Subcutaneous adipose tissue (tissue), 4 donors: ENCODE results near the gene REX1BD. TPM values are rescaled to one million over a fixed set of nuclear protein-coding genes. Genes with fewer than 3 reads are reported as not detected.

ENCODE experiments used
- CTCF ChIP-seq: fragments of 450-650 bp; IDR thresholded peaks from one replicate; pipeline ENCODE4 v1.5.1; 2016; ENCODE audit warnings: low read depth, mild to moderate bottlenecking, control low read depth, antibody characterized with exemption, moderate library complexity
- total RNA-seq, 4 donors: library from RNA; depleted of rRNA; stranded (reverse); fragments of >200 nt; gene quantifications; one replicate each; pipeline ENCODE4 v1.1.0, GENCODE V29; 2016

Gene REX1BD
- total RNA-seq, 4 donors from 2014 or later, result 49.1 to 128 (median 99.7) TPM

DNA sequence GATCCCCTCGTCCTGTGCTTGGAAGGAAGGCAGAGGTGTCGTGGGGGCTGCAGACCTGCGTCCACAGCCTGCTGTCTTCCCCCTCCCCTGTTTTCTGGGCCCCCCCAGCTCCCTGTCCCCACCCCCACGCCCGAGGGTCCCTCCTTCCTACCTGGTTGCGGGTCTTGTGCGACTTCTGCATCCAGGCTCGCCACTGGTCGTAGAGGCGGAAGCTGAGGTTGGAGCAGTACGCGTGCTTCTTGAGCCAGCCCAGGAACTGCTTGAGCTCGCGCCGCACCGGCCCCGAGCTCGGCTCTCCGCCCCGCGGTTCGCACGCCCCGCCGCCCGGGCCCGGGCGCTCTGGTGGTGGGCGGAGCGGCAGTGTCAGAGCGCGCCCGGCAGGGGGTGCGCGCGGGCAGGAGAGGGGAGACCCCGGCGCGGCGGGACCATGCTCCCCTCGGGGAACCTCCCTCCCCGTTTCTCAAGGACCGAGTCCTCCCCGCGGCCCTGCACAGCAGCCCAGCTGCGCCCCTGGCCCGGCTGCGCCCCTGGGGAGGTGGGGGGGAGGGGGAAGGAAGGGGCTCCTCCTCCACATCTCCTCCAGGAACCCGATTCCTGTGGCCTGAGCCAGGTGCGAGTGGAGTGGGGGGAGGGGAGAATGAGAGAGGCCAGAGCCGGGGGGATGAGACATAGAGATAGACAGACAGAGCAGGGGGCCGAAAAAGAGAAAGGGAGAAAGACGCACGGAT lies 5.7 kb downstream of the REX1BD start:
- no peak for TF ChIP-seq CTCF

- TF ChIP-seq CTCF, result no peak
Observed at GRCh38 chr19:18594824-18595373, 6.3 kb downstream of the REX1BD start.

- TF ChIP-seq CTCF, result no peak
Observed at GRCh38 chr19:18595475-18595874, 6.9 kb downstream of the REX1BD start.

DNA sequence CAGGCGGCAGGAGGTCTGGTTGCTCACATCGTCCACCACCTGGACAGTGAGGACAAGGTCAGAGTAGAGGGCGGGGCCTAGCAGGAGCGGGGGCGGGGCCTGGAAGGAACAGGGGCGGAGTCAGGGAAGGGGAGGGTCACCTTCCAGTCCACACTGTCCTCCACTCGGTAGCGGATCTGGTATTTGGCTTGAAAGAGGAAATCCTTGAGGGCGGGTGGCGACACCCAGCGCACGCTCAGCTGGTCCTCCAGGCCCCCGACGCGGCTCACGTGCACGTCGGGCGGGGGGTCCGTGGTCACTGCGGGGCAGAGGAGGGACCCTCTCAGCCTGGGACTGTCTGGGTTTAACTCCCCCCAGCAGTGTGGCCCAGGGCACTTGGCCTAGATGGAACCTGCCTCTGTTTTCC lies 8.2 kb downstream of the REX1BD start:
- no peak for TF ChIP-seq CTCF

DNA sequence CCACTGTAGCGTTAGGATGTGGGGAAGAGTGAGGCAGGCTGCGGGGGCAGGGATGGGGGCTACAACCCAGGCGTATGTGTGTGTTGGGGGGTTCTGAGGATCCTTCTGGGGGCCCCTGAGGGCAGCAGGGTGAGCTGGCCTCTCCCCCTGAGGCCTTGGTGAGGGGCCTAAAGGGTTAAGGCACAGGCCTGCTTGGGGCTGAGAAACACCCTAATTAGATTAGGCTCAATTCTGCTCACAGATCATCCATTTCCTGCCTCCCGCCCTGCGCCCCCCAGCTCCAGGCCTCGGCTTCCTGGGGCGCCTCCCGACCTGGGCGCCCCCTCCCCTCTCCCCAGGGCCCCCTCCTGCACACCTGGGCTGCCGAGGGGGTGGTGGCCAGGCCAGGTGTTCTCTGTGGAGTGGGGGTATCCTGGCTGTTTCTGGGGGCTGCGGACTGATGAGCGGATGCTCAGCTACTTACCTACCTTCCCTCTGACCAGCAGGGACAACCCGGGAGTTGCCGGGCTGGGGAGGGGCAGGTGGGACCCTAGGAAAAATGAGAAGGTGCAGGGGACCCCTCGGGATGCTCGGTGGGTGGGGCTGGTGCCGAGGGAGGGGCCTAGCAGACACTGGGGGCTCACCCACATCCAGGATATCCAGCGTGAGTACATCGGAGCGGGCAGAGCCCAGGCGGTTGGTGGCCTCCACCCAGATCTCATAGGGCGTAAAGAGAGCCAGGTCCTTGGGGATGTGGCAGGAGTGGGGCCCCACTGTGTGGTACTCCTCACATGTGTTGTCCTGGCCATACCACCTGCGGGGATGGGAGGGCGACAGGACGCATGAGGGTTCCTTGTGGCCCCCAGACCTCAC lies 9.4 kb downstream of the REX1BD start:
- no peak for TF ChIP-seq CTCF

- no peak for TF ChIP-seq CTCF
Observed at GRCh38 chr19:18599485-18599884, 10.9 kb downstream of the REX1BD start.

DNA sequence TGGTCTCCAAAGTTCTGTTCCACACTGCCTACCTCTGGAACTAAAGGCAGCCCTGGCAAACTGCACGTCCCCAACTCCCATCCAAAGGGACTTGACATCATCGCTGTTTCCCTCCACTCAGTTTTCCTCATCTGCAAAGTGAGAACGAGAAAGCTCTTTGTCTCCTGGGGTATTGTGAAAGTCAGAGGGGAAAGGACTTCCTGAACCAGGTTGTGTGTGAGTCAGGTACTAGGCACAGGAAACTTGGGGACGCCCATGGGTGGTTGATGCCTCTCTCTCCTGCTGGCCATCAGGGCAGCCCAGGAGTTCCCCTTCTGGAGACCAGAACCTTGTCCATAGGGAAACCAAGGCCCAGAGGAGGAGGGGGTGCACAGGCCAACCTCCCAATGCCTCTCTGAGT lies 13.3 kb downstream of the REX1BD start:
- TF ChIP-seq CTCF, result no peak
